ENCODE data around the gene CASD1. TPM values are rescaled to one million over a fixed set of nuclear protein-coding genes. Genes with fewer than 3 reads are reported as not detected.

The CASD1 gene
- total RNA-seq, 1 experiment from 2014 or later, result 5.8 TPM

DNA sequence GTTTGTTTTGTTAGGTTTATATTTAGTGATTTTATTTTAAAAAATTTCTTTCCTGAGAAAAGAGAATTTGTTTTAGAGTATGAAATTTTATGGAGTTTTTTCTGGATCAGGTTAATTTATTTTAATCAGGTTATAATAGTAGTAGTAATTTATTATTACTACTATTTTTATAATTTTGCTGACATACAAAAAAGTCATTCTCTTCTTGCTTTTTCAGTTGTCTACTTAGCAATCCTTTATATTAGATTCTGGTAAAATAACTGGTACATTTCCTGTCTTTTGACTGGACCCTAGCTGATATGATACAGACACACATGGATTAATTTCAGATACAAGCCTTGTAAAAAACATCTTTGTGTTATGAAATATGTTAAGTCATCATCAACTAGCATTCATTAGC, 5.3 kb downstream of the CASD1 start:
- H3K27ac ChIP-seq (ENCODE audit: low read depth, low read length), result no peak overlapping the region
- intact Hi-C loops (cut with micrococcal nuclease), result loop anchor here (5.0 kb wide), 1 partner anchor 142 kb away; the partner anchor contains the start of gene SGCE
- H3K4me2 ChIP-seq (ENCODE audit: low read length), result no peak overlapping the region
- no peaks in the 10 kb centered on the region for H3K9me2 ChIP-seq (ENCODE audit: insufficient read depth)
- BruUV-seq (replicated peaks), result no TSS peak
- ChIA-PET RAD21 (ENCODE audit: low non-redundant PET in 1 of 2, low total read pairs in 2 of 2, uncharacterized antibody in 2 of 2, unreplicated experiment in 2 of 2) (no interaction called here), CTCF (no interaction called here), POLR2A (no interaction called here)
- no peak overlapping the region for H2AFZ ChIP-seq (ENCODE audit: low read depth, low read length, poor library complexity, severe bottlenecking)
- no peaks in the 10 kb centered on the region; the same call in 1 of the 2 replicates for H3K79me2 ChIP-seq (ENCODE audit: insufficient read depth, low read length)
- no peak for DNase-seq (ENCODE audit: low read depth, low spot score)
- no peak for TF ChIP-seq FOSL1 (IDR thresholded peaks at IDR 0.05; ENCODE audit: low read depth)
- no peak for TF ChIP-seq EZH2phosphoT487 (IDR thresholded peaks at IDR 0.05; ENCODE audit: borderline replicate concordance)
- no peak for TF ChIP-seq YY1 (IDR thresholded peaks at IDR 0.05; ENCODE audit: extremely low read depth, insufficient replicate concordance, low read depth, low read length)
- TF ChIP-seq, protein P1, sequence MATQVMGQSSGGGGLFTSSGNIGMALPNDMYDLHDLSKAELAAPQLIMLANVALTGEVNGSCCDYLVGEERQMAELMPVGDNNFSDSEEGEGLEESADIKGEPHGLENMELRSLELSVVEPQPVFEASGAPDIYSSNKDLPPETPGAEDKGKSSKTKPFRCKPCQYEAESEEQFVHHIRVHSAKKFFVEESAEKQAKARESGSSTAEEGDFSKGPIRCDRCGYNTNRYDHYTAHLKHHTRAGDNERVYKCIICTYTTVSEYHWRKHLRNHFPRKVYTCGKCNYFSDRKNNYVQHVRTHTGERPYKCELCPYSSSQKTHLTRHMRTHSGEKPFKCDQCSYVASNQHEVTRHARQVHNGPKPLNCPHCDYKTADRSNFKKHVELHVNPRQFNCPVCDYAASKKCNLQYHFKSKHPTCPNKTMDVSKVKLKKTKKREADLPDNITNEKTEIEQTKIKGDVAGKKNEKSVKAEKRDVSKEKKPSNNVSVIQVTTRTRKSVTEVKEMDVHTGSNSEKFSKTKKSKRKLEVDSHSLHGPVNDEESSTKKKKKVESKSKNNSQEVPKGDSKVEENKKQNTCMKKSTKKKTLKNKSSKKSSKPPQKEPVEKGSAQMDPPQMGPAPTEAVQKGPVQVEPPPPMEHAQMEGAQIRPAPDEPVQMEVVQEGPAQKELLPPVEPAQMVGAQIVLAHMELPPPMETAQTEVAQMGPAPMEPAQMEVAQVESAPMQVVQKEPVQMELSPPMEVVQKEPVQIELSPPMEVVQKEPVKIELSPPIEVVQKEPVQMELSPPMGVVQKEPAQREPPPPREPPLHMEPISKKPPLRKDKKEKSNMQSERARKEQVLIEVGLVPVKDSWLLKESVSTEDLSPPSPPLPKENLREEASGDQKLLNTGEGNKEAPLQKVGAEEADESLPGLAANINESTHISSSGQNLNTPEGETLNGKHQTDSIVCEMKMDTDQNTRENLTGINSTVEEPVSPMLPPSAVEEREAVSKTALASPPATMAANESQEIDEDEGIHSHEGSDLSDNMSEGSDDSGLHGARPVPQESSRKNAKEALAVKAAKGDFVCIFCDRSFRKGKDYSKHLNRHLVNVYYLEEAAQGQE (IDR thresholded peaks at IDR 0.05; ENCODE audit: low read depth), result no peak
- TF ChIP-seq CBX3 (IDR thresholded peaks at IDR 0.05; ENCODE audit: low read depth), result no peak
- TF ChIP-seq JUND (IDR thresholded peaks at IDR 0.05), result no peak
- TF ChIP-seq SIN3A (IDR thresholded peaks at IDR 0.05; ENCODE audit: low read depth), result no peak
- TF ChIP-seq, protein P2, sequence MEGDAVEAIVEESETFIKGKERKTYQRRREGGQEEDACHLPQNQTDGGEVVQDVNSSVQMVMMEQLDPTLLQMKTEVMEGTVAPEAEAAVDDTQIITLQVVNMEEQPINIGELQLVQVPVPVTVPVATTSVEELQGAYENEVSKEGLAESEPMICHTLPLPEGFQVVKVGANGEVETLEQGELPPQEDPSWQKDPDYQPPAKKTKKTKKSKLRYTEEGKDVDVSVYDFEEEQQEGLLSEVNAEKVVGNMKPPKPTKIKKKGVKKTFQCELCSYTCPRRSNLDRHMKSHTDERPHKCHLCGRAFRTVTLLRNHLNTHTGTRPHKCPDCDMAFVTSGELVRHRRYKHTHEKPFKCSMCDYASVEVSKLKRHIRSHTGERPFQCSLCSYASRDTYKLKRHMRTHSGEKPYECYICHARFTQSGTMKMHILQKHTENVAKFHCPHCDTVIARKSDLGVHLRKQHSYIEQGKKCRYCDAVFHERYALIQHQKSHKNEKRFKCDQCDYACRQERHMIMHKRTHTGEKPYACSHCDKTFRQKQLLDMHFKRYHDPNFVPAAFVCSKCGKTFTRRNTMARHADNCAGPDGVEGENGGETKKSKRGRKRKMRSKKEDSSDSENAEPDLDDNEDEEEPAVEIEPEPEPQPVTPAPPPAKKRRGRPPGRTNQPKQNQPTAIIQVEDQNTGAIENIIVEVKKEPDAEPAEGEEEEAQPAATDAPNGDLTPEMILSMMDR (IDR thresholded peaks at IDR 0.05 in 2 of 3, conservative IDR thresholded peaks at IDR 0.05 in 1 of 3; ENCODE audit: borderline replicate concordance in 1 of 3, insufficient read depth in 1 of 3, low read depth in 2 of 3, low read length in 2 of 3), result no peak
- TF ChIP-seq, protein P3, sequence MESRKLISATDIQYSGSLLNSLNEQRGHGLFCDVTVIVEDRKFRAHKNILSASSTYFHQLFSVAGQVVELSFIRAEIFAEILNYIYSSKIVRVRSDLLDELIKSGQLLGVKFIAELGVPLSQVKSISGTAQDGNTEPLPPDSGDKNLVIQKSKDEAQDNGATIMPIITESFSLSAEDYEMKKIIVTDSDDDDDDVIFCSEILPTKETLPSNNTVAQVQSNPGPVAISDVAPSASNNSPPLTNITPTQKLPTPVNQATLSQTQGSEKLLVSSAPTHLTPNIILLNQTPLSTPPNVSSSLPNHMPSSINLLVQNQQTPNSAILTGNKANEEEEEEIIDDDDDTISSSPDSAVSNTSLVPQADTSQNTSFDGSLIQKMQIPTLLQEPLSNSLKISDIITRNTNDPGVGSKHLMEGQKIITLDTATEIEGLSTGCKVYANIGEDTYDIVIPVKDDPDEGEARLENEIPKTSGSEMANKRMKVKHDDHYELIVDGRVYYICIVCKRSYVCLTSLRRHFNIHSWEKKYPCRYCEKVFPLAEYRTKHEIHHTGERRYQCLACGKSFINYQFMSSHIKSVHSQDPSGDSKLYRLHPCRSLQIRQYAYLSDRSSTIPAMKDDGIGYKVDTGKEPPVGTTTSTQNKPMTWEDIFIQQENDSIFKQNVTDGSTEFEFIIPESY (IDR thresholded peaks at IDR 0.05; ENCODE audit: extremely low read depth, insufficient replicate concordance, low read length), result no peak
- H3K9me3 ChIP-seq (ENCODE audit: control insufficient read depth in 1 of 2, insufficient read depth in 1 of 2, low read depth in 1 of 2, low read length in 2 of 2), result no peaks in the 10 kb centered on the region
- H4K20me1 ChIP-seq (ENCODE audit: insufficient read depth), result no peaks in the 10 kb centered on the region
- no peaks in the 10 kb centered on the region for H3K27me3 ChIP-seq (ENCODE audit: insufficient read depth, low read length)
- no peak overlapping the region for H3K9ac ChIP-seq (ENCODE audit: low read length)
- no peaks in the 10 kb centered on the region for H3K36me3 ChIP-seq (ENCODE audit: control insufficient read depth in 1 of 2, insufficient read depth in 2 of 2, low read length in 2 of 2)
- H3K4me1 ChIP-seq (ENCODE audit: control insufficient read depth in 1 of 2, insufficient read depth in 2 of 2, low read length in 2 of 2), result peaks cover 3% of the 10 kb centered on the region in 2 experiments; a peak in 2 of 4 replicates
- H3K4me3 ChIP-seq (replicated peaks in 1 of 2; ENCODE audit: low read depth in 1 of 2, low read length in 2 of 2), result no peak overlapping the region
- ATAC-seq, result no peak
